Dermis blood vessel endothelial cell (primary cell): ENCODE results near the gene GRIN2A. TPM values are rescaled to one million over a fixed set of nuclear protein-coding genes. Genes with fewer than 3 reads are reported as not detected.

Experiments
- DNase-seq: peaks from one replicate; pipeline ENCODE4 v3.0.0; 2010
- total RNA-seq: library from RNA; depleted of rRNA; stranded (reverse); fragments of >200 nt; gene quantifications from 2 replicates; pipeline ENCODE4 v1.2.3, GENCODE V29; 2014

GRIN2A gene
- total RNA-seq, 1 donor from 2014 or later = not detected

DNA sequence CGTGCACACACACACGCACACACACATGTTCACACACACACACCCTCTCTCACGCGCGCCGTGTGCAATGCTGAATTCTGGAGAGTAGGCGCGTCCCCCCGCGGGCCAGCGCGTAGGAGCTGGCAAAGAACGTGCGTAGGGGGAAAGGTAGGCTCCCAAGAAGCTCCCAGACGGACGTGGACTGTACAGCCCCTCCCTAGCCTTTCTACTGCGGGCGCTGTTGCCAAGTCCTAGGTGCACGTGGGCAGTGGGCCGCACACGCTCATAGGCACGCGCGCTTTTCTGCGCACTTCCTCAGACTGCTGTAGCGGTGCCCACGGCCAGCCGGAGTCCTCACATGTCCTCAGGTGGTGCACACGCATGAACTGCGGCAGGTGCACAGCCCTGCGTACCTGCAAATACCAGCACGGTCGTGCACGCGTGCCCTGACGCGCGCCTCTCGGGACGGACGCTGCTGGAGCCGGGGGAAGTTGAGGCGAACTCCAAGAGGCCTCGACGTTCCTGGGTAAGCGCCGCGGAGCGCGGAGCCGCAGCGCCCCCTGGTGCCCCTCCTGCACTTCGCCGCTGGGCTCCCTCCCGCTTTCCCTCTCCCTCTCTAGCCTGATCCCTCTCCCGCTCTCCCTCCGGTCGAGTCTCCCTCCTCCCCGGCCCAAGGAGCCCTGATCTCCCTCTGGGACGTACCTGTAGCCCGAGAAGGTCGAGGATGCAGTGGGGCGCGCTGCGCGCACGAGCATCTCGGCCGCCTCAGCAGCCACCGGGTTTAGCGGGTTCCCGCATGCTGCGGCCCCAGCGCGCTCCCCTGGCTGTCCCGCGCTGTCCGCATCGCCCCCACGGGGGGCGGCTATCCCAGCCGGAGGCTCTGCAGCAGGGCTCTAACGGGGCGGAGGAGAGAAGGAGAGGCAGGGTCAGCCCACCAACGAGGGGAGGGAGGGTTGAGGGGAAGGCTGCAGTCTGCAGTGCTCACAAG lies 749 bp downstream of the GRIN2A start:
- peak; percentile 68 for DNase-seq

DNA sequence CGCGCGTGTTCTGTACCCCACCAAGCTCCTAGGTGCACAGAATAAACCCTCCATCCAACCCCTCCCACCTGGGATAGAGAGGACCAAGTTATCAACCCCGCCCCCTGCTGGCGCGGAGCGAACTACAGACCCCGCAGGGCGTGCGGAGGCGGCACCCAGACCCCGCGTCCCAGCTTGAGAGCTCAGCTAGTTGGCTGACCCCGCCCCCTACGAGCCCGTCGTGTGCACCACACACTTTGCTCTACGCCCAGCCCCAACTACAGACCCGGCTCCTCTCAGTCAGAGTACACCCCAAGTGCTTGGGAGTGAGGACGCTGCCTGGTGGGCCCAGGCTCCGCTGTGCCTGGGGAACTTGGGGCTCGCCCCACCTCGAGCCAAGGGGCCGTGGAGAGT lies 1.5 kb downstream of the GRIN2A start:
- DNase-seq = peak; percentile 28

DNA sequence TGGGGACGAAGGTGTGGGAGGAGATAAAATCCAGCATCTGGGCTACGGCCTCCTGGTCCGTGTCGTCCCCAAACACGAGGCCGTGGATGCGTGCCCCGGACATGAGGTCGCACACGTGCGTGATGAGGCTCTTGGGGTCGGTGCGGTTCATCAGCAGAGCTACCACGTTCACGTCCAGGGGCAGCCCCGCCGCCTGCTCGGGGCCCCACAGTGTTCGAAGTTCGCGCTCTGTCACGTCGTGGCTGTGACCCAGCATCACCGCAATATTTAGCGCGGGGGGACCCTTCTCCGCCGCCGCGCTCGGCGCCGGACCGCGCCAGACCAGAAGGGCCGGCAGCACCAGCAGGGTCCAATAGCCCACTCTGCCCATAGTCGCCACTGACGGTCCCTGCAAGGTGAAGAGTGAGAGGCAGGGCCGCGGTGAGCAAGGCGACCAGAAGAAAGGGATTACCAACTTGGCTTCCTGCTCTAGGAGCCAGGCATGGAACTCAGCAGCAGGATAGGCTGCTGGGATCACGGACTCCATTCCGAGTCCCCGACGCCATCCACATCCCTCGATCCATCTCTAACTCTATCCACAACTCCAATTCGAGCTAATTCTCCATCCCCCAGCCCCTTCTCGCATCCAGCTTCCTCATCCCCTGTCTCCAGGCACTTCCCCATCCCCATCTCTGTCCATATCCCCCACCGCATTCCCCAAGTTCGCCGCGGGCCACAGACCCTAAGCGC lies 2.0 kb downstream of the GRIN2A start:
- DNase-seq = no peak

DNA sequence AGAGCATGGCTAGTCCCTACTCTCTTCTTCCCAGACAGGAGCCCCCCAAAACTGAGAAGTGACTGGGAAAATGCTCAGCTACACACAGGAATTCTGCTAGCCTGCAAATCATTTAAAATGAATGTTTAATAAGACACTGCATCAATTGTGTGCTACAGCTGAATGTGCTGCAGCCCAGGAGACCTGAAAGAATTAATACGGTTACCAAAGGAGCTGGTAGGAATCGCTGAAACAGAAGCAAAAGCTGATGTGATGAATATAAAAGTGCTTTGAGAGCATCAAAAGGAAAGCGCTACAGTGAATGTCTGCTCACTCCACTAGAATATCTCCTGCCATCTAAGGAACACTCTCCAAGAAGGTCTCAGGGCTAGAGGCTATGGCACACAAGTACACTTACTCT lies 3.7 kb downstream of the GRIN2A start:
- no peak for DNase-seq

DNA sequence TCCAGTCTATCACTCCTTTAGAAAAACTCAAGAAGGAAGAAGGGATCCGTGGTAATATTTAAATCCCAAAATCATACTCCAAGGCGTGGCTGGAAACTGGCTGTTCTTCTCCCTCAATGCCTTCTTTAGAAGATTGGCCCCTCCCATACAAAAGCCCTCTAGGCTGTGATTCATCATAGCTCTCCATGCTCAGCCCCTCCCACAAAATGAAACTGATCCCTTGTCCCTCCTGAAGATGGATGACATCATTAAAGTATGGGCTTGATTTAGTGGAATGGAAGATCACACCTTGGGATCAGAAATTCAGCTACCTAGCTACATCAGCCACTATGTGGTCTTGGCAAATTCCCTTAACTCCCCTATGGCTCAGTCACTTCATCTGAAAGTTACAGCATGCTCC lies 4.1 kb downstream of the GRIN2A start:
- DNase-seq = no peak

DNA sequence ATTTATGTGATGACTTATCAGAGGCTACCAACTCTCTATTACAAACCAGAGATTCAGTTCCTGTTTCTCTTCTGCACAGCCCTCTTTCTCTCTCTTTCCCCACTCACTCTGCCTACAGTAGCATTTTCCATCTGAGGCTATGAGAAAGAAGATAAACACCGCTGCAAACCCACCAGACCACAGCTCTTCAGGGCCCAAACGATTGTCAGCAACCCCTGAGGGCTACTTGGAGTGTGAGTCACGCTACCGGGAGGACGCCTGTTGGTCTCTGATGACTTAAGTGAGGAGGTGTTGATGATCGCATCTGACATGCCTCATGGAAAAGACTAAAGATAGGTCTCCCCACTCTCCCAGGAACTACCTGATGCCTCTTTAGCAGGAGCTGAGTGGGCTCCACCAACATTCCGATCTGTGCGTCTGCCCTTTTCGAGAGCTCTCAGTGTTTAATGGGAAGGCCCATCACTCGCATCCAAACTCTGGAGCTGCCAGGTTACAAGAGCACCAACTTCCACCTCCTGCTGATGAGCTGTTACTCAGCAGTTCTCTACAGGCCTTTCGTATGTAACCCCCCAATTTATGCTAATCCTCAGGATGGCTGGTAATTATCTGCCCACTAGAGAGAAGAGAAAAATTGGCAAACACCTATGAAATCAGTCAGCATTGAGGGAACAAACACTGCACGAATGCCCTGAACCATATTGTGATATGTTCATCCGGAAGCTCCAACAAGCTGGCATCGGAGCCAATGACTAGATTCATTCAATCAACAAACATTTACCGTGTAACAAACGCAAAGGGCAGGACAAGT lies 9.2 kb downstream of the GRIN2A start:
- no peak for DNase-seq

DNA sequence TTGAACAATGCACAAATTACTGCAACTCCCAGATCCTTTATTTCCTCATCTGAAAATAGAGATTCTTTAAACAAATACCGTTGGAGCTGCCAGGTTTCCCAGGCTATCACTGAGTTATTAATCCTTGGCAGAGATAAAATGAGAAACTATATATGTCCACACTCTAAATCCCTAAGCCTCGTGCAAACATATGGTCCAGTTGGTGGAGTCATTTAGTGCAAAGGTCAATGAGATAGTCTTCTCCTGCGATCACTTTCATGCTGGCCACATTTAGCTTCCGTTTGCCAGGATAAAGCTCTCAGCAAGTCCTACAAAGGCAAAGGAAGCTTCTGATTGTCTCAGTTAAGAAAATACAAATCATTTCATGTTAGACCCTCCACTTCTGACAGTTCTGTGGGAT lies 11.0 kb downstream of the GRIN2A start:
- no peak for DNase-seq

DNA sequence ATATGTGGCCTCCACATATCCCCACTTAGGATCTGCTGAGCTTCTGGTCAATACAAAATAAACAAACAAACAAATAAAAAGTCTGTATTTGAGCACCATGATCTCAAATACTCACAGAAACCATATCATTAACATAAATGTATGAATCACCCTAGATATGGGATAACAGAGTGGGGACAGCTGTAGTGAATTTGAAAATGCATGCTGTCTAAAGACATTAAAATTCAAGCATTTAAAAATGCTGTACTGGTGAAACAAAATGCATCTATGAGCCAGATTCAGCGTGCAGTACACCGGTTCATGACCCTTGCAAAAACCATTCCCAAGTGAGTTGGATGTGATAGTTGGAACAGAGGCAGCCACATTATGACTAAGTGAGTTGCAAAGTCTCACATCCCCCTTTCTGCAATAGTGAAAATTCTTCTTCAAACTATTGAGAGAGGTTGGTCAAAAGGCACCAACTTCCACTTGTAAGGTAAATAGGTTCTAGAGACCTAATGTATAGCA lies 12.3 kb downstream of the GRIN2A start:
- DNase-seq = no peak

DNA sequence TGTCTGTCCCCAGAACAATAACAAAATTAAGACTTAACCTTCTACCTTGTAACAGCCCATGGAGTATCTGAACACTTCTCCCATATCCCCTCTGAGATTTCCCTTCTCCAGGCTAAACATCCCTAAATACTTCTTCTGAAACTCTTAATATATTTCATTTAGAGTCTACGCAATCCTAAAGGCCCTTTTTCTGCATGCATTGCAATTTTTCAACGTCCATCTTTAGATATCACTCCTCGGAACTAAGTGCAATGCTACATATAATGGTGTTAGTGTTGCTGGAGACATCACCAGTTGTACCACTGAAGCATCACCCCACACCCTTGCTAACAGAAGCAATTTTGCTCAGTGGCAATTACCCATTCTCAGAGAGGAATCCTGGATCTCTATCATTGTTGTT lies 13.2 kb downstream of the GRIN2A start:
- no peak for DNase-seq

DNA sequence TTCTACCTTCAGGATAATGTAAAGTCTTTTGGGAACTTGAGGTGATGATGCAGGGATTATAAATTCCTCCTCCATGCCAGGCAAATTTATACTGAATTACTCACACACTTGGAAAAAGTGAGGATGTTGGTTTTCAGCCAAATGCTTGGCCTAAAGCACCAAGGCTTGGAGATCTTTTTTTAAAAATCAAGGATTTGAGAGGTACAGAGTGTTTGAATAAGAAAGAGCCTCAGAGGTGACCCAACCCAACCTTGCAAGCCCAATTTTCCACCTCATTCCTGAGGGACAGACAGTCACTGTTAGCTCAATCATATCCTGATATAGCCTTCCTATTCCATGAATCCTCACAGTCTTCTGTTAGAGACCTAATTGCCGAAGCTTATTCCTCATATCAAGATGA lies 14.0 kb downstream of the GRIN2A start:
- no peak for DNase-seq

DNA sequence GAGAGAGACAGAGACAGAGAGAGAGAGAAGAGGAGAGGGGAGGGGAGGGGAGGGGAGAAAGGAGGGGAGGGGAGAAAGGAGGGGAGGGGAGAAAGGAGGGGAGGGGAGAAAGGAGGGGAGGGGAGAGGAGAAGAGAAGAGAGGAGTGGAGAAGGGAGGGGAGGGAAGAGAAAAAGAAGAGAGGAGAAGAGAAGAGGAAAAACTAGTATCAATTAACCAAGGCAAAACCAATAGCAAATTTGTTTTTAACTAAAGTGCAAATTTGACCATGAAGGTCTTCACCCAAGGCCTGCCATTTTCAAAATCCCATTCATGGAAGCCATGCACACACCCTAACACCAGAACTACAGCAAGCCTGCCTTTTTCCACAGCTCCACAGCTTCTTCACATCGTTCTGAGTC lies 16.6 kb downstream of the GRIN2A start:
- DNase-seq = no peak

DNA sequence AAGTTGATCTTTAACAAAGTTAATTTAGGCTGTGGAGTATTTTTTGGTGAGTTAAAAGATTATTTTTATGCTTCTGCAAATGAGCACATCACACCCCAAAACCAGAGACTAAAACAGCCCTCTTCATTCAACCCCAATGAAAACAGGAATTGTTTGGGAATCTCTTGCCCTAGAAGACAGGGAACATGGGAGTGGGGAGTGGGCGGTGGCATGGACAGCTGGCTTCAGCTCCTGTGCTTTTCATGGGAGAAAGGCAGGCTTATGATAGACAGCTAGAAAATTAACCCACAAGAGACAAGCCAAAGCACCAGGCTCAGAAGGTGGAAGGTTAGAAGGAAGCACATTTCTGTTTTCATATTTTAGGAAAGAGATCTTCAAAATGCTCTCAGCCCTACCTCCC lies 19.2 kb downstream of the GRIN2A start:
- no peak for DNase-seq

DNA sequence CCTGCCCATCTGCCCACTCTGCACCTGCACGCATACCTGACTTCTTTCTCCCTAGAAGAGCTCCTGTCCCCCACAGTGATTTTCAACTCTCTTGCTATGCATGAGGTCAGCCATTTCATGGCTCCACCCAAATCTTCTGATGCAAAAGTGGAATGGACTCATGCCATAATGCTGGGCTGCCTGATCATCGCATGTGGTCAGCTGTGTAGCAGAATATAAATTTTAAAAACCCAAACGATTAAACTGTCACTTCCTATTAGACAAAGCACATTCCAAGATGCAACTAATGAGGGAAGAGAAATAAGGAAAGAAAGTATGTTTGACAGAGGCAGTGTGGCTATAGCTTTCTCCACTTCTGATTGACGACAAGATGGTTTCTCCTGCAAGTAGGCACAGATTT lies 26.1 kb downstream of the GRIN2A start:
- no peak for DNase-seq

DNA sequence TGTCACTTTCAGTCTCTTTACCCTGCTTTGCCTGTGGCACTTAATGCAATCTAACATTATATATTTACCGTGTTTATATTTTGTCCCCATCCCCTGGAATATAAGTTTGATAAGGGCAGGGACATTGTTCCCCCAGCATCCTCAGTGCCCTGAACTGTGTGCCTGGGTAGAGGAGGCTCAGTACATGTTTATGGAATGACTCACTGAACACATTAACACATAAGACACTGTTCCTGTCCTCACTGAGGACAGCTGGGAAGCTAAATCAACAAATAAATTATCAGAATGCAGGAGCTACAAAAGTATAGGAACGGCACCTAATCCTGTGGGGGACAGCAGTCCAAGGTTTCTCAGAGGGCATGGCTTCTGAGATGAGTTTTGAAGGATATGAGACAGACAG lies 27.8 kb downstream of the GRIN2A start:
- no peak for DNase-seq

DNA sequence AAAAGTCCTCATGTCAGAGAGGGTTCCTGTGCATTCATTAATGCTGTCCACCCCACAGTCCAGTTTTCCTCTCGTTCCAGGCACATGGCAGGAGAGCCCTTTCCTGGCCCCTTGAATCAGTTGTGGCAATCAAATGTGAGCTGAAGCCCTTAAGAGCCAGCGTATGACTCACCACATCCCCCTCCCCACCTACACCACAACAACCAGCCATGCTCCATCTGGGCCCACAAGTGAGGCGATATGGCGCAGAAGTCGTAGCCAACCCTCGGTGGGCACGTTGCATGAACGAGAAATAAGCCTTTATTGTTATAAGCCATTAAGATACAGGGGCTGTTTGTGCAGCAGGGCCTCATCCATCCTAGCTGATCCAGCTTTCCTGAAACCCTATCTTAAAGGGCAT lies 28.2 kb downstream of the GRIN2A start:
- no peak for DNase-seq

DNA sequence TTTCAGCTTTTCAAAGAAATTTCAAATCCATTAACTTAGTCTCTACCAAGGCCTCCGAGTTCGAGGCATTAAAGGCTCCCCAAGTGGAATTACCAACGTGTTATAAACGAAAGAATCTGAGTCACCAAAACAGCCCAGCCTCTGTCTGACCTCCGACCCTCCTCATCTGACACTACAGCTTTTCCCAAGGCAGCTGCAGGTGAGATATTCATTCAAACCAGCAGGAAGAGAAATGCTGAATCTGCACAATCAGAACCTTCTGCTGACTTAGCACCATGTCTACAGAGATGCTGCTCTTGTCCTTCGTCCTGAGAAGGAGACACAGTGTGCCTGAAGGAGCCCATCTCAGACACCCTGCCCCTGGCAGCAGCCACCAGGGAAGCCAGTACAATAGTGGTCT lies 30.5 kb downstream of the GRIN2A start:
- DNase-seq = no peak

DNA sequence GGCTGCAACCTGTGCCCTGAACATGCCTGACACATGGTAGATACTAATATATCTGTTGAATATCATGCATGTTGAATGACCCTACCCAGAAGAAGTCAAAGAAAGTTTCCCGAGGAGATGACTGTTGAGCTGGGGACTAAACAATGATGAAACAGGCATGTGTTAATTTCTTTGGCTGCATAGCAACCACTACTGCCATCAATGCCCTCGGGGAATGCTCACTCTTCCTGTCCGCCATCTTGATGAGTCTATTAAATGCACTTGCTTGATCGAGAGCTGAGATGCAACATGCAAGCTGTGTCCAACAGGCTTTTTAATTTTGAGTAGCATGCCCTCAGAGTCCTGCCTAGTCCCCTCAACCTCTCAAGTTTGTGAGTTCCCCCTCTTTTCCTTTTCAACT lies 31.3 kb downstream of the GRIN2A start:
- DNase-seq = no peak

DNA sequence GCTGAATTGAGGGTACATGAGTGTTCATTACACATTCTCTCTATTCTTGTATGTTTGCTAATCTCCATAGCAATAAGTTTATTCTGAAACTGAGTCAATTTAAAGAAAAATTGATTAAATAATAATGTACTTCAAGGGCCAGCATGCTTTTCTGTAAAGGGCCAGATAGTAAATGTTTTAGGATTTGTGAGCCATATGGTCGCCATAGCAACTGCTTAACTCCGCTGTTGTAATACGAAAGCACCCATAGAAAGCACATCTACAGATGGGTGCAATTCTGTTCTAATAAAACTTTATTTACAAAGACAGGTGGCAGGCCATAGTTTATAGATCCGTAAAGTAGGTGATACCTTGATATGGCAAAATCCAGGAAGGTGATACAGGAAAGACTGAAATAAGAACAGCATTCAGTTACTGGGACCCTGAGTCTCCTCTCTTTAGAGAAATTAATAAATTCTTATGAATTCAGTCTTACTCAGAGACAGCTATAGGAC lies 36.6 kb downstream of the GRIN2A start:
- DNase-seq = no peak

DNA sequence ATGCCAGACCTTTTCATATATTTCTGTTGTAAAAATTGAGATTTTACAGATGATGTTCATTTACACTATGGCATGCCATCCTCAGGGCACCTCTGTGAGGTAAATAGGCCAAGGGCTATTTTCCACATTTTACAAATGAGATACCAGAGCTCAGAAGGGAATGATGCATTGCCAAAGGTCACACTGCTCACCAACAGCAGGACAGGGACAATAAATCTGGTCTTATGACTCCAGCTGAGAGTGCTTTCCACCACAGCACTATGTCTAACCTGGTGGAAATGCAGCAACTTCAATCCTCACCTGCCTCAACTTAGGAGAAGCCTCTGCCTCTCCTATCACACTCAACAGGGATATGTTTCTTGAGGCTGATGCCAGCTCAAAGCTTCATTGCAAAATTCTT lies 40.6 kb downstream of the GRIN2A start:
- DNase-seq = no peak

DNA sequence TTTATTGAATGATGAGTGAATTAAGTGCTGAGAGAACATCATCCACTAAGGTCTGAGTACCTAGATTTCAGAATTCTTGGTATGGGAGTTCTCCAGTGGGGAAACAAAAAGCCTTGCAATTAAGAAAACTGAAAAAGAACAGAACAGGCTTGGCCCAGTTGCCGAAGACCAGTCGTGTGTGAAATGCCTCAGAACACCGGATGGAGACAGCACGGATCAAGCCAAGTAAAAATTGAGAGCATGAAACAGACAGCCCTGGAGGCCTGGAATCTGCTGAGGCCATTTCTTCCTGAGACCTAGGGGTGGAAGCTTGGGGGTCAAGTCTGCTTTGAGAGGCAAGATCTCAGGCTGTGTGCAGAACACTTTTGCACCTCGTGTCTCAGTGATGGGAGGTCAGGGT lies 43.3 kb downstream of the GRIN2A start:
- no peak for DNase-seq

DNA sequence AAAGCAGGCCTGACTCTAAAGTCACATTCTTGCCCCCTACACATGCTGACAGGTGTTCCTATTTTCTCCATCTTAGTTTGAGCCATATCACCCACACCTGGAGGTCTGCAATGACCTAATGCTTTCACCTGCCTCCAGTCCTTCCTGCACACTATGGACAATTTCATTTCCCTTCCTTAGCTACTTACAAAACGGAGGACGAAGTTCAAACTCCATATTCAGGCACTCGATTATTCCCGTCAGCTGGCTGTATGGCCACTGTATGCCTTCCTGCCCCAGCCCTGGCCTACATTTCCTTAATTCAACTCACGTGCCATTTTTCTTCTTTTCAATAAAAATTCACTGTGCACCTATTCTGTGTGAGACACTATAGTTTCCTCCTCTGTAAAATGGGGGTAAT lies 44.9 kb downstream of the GRIN2A start:
- no peak for DNase-seq

DNA sequence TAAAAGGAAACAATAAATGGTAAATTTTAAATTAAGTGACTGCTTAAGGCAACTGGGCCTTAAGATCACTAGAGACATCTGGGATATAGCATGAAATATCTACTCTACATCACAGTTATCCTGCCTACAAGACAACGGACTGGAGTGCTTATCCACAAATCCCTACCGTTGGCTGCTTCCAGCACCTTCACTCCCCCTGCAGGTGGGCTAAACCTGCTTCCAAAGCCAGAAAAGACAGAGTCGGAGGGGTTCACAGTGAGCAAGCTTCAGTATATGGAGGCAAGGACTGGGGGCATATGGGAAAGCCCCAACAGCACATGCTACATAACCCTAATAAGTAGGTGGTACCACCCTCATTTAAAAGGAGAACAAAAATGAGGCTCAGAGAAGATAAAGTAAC lies 45.3 kb downstream of the GRIN2A start:
- no peak for DNase-seq

DNA sequence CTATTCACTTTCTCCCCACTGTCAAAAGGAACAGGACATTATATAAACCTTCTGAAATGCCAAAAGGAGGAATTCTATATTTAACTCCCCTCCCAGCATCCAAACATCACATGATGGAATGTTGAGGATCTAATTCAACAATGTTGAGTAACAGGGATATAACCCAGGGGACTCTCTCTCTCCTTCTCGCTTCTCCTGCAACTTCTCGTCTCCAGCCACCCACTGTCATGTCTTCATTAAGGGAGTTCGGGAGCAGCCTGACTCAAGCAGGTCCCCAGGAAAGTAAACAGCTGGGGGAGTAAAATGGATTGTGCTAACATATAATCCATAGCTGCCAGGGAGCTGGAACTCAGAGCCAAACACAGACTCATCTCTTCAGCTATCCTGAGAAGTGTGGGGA lies 51.7 kb downstream of the GRIN2A start:
- no peak for DNase-seq
